Neuron (in vitro differentiated cells): ENCODE data around the gene SHC1.

Experiments
- H2AFZ ChIP-seq: one replicate; pipeline ENCODE4 v1.6.1; 2013; ENCODE audit warnings: low read depth, mild to moderate bottlenecking, inconsistent platforms, low read length, moderate library complexity
- H3K27me3 ChIP-seq: one replicate; pipeline ENCODE4 v1.6.1; 2013; ENCODE audit warnings: low read length; ENCODE audit not compliant: insufficient read depth
- H3K36me3 ChIP-seq: one replicate; pipeline ENCODE4 v1.6.1; 2013; ENCODE audit warnings: low read length; ENCODE audit not compliant: insufficient read depth
- H3K4me1 ChIP-seq: one replicate; pipeline ENCODE4 v1.6.1; 2013; ENCODE audit warnings: low read length; ENCODE audit not compliant: insufficient read depth
- H3K4me3 ChIP-seq: 2 replicates; pipeline ENCODE4 v1.5.1; 2013; ENCODE audit warnings: mild to moderate bottlenecking, low read length, moderate library complexity
- H3K9me3 ChIP-seq: one replicate; pipeline ENCODE4 v1.6.1; 2013; ENCODE audit warnings: low read length

The SHC1 gene

DNA sequence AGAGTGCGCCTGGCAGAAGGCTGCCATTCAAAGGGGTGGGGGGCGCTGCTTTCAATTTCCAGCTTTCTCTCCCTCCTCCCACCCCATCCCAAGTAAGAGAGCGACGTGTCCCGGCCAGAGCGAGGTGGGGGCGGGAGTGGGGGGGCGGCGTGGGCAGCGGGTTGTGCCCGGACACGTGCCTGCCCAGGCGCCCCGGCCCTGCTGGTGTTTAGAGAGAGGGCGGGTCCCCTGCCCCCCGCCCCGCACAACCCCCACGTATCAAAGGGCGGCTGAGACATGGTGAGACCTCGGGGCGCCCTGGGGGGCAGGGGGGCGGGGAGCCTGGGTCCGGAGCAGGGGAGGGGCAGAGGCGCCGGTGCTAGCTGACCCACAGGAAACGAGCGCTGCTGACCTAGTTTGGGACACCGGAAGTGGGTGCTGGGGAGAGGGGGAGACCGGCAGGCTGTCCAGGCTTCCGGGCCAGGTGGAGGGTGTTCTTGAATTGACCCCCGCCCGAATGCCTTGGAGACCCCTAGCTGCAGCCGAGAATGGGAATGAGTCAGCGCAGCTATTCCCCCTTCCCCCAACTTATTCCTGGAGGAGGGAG lies 33.3 kb upstream of the SHC1 start:
- Histone ChIP-seq H3K36me3 (no peaks in the 10 kb centered on the region), H3K27me3 (no peaks in the 10 kb centered on the region), H3K4me3 (peak overlapping the region; percentile 59), H3K4me1 (peaks cover 31% of the 10 kb centered on the region), H3K9me3 (no peaks in the 10 kb centered on the region), H2AFZ (peak overlapping the region; percentile 34)

DNA sequence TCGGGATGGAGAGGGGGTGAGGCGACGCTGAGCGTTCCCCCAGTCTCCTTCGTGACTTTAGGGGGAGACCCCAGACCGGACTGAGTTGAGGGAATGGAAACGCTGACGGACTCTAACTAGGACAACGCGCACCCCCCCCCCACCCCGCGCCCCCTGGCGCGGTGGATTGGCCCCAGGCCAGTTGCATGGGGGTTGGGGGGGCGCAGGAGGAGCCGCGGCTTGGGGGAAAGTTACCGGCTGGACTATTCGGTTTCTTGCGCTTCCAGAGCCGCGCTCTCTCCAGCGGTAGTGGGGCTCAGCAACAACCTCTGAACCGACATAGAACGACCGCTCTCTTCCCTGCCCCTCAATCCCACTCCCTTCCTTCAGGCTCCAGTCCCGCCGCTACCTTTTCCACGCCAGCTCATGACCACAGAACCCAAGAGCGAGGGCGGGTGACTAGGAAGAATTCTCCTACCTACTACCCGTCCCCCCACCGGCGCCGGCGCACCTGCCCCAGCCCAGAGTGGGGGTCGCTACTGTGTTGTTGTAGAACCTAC lies 32.7 kb upstream of the SHC1 start:
- Histone ChIP-seq H3K4me1 (peaks cover 32% of the 10 kb centered on the region), H3K36me3 (no peaks in the 10 kb centered on the region), H3K4me3 (peak overlapping the region; percentile 59), H3K27me3 (no peaks in the 10 kb centered on the region), H2AFZ (peak overlapping the region; percentile 34), H3K9me3 (no peaks in the 10 kb centered on the region)

DNA sequence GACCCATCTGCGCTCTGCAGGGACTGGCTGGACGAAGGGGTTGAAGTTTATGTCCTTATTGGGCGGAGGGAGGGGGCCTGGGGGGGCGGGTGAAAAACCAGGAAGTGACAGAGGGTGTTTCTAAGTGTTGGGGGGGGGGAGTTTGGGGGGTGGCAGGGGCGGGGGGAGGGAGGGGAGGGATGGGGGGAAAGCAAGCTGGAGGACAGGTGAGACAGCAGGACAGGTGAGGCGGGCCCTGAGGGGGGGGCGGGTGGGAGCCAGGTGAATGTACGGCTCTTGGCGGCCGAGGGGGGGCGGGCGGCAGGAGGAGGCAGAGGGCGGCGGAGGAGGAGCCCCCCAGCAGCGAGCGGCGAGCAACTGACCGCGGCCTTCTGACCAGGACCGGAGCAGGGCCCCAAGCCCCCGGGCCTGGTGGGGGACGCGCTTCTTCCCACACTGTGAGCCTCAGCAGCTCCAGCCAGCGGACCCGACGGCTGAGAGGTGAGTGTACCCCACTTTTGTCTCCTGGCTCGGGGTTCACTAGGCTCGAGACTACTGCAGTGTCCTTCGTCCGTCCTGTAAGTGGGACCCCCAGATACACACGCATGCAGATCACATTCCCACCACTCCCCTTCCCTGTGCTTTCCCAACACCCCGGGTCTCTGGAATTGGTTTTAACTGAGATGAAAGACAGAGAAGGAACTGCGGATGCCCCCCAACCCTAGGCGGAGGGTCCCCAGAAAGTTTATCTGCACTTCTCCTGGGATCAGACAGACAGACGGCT lies 32.1 kb upstream of the SHC1 start, which contains the start of gene ZBTB7B:
TSS of gene ZBTB7B (plus strand) at position 339 of the 763 bp plus-strand sequence. CDS start 11,859 bp downstream, outside the sequence.
- peaks cover 32% of the 10 kb centered on the region for H3K4me1 ChIP-seq
- H3K4me3 ChIP-seq = peak within 1 kb of the TSS; percentile 64
- no peaks in the 10 kb centered on the region for H3K27me3 ChIP-seq
- no peaks in the 10 kb centered on the region for H3K36me3 ChIP-seq
- no peaks in the 10 kb centered on the region for H3K9me3 ChIP-seq
- H2AFZ ChIP-seq = peak within 1 kb of the TSS; percentile 63

DNA sequence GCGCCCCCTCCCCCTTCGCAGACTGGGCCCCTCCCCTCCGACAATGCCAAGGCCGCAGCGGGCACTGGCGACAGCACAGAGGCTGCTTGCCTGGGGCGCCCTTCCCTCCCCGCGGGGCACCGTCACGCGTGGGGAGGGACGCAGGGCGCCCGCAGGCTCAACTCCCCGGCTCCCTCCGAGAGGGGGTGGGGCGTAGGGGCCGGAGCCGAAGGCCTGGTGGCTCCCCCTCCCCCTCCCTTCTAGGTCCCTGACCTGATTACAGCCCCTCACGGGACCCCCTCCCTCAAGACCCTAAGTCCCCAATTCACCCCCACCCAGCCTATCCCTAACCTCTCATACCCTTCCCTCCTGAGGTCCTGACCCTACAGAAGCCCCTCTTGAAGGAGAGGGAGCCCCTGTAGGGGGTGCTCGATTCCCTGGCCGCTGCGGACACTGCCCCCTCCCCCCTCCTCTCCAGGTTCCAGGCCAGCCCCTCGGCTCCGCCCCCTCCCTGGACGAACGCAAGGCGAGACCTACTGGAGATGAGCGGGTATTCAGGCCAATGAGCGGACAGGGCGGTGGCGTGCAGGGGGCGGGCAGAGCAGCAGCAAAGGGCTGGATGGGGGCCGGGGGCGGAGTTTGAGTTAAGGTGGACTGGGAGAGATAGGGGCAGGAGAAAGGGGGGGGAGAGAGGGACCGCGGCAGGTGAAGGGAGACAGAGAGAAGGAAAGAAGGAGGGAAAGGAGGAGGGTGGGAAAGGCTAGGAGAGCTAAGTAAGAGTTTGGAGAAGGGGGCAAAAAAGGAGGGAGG lies 31.3 kb upstream of the SHC1 start:
- Histone ChIP-seq H3K4me3 (peak overlapping the region; percentile 64), H3K27me3 (no peaks in the 10 kb centered on the region), H3K4me1 (peaks cover 32% of the 10 kb centered on the region), H2AFZ (peak overlapping the region; percentile 63), H3K36me3 (no peaks in the 10 kb centered on the region), H3K9me3 (no peaks in the 10 kb centered on the region)

DNA sequence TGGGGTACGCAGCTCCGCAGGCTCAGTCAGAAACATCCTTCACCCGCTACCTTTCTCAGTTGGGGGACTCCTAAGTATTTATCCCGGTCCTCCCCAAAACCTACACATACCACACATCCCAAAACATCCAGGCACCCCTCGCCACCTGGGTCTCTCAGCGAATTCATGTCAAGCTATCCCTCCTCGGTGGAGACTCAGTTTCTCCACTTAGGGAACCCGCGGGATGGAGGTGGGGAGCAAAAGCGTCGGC lies 30.8 kb upstream of the SHC1 start:
- no peaks in the 10 kb centered on the region for H3K9me3 ChIP-seq
- H3K4me3 ChIP-seq = peak overlapping the region; percentile 64
- H2AFZ ChIP-seq = peak overlapping the region; percentile 63

DNA sequence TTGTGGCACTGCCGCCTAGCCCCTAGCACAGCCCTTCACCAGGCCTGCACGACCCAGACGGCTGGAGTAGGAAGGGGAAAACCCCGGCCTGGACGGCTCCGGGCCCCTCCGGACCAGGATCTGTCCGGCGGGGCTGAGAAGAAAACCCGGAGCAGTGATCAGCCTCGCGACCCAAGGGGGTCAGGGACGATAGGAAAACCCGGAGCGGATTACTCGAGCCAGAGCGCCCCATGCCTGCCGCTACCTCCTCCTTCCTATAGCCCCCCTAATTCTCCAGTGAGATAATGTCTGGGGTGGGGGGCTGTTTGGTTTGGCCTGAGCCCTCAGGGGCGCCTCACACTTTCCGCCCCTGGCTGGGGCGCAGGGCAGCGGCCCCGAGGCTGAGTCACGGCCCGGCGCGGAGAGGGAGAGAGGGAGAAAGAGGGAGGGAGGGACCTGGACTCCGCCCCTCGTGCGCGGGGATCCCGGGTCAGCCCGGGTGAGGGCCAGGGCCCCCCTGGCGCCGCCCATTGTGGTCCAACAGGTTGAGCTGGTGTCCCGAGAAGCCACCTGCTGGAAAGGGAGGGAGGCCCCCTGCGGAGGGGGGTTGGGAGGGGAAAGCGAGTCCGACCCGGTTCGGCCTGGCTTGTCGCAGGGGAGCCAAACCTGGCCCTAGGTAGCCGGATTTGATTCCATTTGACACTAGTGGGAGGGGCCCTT lies 30.3 kb upstream of the SHC1 start:
- no peaks in the 10 kb centered on the region for H3K36me3 ChIP-seq
- no peaks in the 10 kb centered on the region for H3K27me3 ChIP-seq
- H3K9me3 ChIP-seq = no peaks in the 10 kb centered on the region

More for the DNA sequence above, 30.8 kb upstream of the SHC1 start:
- Histone ChIP-seq H3K4me1 (peaks cover 32% of the 10 kb centered on the region), H3K36me3 (no peaks in the 10 kb centered on the region), H3K27me3 (no peaks in the 10 kb centered on the region)

DNA sequence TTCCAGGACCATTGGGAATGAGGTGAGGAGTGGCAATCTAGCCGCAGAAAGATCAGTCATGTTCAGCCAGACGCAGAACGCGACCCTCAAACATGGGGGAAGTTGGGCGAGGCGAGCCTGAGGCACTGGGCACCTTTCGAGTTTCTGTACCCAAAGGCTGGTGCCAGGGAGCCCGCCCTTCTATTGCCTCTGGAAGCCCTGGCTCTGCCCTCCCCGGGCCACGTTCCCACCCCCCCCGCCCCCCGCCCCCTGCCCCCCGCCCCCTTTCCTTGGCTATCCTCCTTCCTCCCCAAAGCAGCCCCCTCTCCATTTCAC lies 29.8 kb upstream of the SHC1 start:
- Histone ChIP-seq H3K9me3 (no peaks in the 10 kb centered on the region), H3K27me3 (no peaks in the 10 kb centered on the region), H3K4me1 (peaks cover 32% of the 10 kb centered on the region), H2AFZ (no peak overlapping the region), H3K36me3 (no peaks in the 10 kb centered on the region), H3K4me3 (peak overlapping the region; percentile 64)

More for the DNA sequence above, 30.3 kb upstream of the SHC1 start:
- Histone ChIP-seq H3K4me1 (peaks cover 32% of the 10 kb centered on the region), H3K4me3 (peak overlapping the region; percentile 64), H2AFZ (peak overlapping the region; percentile 63)

DNA sequence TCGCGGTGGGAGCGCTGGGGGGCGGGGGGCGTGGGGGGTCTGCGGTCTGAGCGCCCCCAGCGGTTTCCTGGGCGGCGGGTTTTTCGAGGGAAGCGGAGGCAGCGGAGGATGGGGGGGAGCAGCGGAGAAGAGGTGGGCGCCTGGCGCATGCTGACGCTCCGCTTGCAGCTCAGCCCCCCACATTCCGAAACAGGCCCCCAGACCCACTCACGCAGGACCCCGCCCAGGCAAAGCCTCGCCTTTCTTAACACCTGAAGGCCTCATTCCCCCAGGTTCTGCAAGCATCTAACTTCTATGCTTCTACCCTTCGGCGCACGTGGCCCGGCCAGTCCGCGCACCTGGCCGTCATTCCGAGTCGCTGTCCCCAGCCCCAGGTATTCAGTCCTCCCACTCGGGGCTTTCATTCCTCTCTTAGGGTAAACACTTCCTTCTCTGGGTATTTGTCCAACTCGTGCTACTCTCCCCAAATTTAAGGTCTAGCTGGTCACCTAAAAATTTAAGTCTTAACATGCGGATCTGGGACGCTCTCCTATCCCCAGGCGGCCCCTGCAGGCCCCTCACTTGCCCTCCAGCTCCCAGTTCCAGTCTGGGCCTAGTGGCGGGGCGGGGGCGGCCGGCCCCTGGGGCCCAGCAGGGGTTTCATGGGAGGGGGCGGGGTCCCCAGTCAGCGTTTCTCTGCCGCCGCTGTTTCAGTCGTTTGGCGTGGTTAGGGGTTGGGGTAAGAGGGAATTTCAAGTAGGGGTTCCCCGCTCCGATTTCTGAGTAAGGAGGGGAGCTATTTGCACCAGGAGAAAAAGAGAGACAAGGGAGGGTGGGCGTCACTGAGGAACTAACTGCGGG lies 29.2 kb upstream of the SHC1 start:
- Histone ChIP-seq H3K4me1 (peaks cover 32% of the 10 kb centered on the region), H2AFZ (no peak overlapping the region), H3K27me3 (no peaks in the 10 kb centered on the region), H3K9me3 (no peaks in the 10 kb centered on the region), H3K4me3 (peak overlapping the region; percentile 64), H3K36me3 (no peaks in the 10 kb centered on the region)

DNA sequence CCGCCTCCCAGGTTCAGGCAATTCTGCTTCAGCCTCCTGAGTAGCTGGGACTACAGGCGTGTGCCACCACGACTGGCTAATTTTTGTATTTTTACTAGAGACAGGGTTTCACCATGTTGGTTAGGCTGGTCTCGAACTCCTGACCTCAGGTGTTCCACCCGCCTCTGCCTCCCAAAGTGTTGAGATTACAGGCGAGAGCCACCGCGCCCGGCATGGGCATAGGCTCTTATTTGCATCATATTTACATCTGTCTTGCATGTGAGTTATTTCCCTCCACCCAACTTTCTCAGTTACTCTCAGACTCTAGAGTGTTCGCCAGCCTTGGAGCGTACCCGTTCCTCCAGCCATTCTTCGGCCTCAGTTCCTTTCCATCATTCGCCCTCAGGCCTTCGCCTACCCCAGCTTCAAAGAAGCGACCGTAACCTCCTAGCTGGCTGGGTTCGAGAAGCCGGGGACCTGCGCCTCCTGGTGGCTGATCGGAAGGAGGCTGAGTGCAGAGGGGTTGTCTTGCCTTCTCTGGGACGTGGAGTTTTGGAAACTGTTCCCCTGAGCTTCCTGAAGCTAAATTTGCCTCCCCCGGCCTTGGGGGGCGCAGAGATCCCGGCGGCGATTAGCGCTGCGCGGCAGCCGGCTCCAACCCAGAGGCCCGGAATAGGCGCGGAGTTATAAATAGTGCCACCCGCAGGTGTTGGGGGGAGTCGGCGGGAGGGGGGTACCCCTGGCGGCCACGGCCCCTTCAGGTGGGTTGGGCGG lies 28.4 kb upstream of the SHC1 start:
- no peaks in the 10 kb centered on the region for H3K36me3 ChIP-seq
- peaks cover 25% of the 10 kb centered on the region for H3K4me1 ChIP-seq
- H3K27me3 ChIP-seq = no peaks in the 10 kb centered on the region
- H3K9me3 ChIP-seq = no peaks in the 10 kb centered on the region
- H2AFZ ChIP-seq = peak overlapping the region; percentile 41
- peak overlapping the region; percentile 36 for H3K4me3 ChIP-seq

DNA sequence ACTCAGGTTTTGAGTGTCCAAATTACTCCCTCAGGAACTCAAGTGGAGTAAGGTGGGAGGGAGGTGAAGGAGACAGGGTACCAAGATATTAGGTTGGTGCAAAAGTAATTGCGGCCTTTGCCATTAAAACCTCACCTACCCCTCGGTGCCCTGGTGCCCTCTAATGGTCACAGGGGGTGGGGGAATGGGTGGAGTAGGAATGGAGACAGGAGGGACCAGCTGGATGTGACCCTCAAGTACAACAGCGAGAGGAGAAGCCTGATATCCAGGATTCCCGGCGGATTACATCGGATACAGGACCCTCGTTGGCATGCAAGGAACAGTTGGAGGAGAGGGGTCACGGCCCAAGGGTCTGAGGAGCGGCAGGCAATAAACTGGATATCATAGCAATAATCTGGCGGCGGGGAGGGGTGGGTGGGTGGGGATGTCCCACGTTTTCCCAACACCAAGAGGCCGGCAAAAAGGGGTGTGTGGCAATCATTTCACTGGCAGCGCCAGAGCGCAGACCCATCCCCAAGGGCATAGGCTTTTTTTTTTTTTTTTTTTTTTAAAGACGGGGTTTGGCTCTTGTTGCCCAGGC lies 27.7 kb upstream of the SHC1 start:
- no peaks in the 10 kb centered on the region for H3K9me3 ChIP-seq
- H3K36me3 ChIP-seq = no peaks in the 10 kb centered on the region
- no peak overlapping the region for H3K4me3 ChIP-seq
- H2AFZ ChIP-seq = no peak overlapping the region
- peaks cover 20% of the 10 kb centered on the region for H3K4me1 ChIP-seq
- H3K27me3 ChIP-seq = no peaks in the 10 kb centered on the region

DNA sequence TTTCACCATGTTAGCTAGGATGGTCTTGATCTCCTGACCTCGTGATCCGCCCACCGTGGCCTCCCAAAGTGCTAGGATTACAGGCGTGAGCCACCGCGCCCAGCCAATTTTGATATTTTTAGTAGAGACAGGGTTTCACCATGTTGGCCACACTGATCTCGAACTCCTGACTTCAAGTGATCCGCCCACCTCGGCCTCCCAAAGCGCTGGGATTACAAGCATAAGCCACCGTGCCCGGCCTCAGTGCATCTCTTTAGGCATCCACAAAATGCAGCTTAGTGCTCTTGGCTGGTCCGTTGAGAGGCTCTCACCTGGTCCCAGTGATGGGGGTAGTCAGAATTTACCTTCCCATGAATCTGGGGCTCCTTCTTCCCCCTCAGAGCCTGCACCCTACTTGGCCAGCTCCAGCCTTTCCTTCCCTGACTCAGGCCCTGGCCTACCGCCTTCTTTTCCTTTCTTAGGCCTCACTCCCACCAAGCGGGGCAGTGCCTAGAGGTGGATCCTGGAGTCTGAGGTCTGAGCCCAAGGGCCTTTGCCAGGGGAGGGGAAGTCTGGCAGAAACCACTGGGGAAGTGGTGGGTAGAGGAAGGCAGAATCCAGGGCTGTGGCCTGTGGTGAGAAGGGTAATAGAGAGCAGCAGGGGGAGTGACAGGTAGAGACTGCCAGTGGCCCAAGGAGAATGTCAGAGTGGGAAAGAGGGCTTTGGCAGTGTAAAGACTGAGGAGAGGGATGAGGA lies 26.6 kb upstream of the SHC1 start:
- H3K27me3 ChIP-seq = no peaks in the 10 kb centered on the region
- H3K4me3 ChIP-seq = no peak overlapping the region
- H2AFZ ChIP-seq = no peak overlapping the region
- peaks cover 7% of the 10 kb centered on the region for H3K36me3 ChIP-seq
- H3K4me1 ChIP-seq = peaks cover 18% of the 10 kb centered on the region
- no peaks in the 10 kb centered on the region for H3K9me3 ChIP-seq
